H1 (cell line): ENCODE data around the gene TMEM236. TPM values are rescaled to one million over a fixed set of nuclear protein-coding genes. Genes with fewer than 3 reads are reported as not detected.

Experiments
- BRCA1 ChIP-seq: IDR thresholded peaks from 2 replicates; pipeline ENCODE4 v1.6.1; 2012; ENCODE audit warnings: low read depth, low read length, improper control_type of control experiment
- KDM4A ChIP-seq: IDR thresholded peaks from one replicate; pipeline ENCODE4 v1.7.1; 2012; ENCODE audit warnings: low read depth, mild to moderate bottlenecking, moderate library complexity, low read length, inconsistent platforms; ENCODE audit not compliant: severe bottlenecking
- NANOG ChIP-seq: IDR thresholded peaks from 2 replicates; pipeline ENCODE4 v1.6.1; 2011; ENCODE audit warnings: low read length, low read depth, mild to moderate bottlenecking, inconsistent platforms; ENCODE audit not compliant: insufficient read depth, poor library complexity, severe bottlenecking
- RAD21 ChIP-seq, 2 experiments: IDR thresholded peaks in 1 of 2; conservative IDR thresholded peaks in 1 of 2; 2 replicates each; pipeline ENCODE4 v1.6.1; 2011; ENCODE audit warnings: low read depth in 2 of 2, low read length in 2 of 2, improper control_type of control experiment in 1 of 2, inconsistent platforms in 1 of 2, mild to moderate bottlenecking in 1 of 2, moderate library complexity in 1 of 2
- RNF2 ChIP-seq: fragments of 200-900, 300-1000 bp; sonication (generic); IDR thresholded peaks from 2 replicates; pipeline ENCODE4 v1.7.1; 2016; ENCODE audit warnings: borderline replicate concordance, low read depth, mild to moderate bottlenecking, antibody characterized with exemption, low read length; ENCODE audit not compliant: poor library complexity, severe bottlenecking; ENCODE audit errors: missing control alignments
- SIN3A ChIP-seq, 2 experiments: IDR thresholded peaks in 1 of 2; conservative IDR thresholded peaks in 1 of 2; 2 replicates each; pipeline ENCODE4 v1.6.1; 2011 to 2012; ENCODE audit warnings: low read length in 2 of 2, improper control_type of control experiment in 1 of 2, low read depth in 1 of 2, mild to moderate bottlenecking in 1 of 2
- USF2 ChIP-seq: IDR thresholded peaks from 2 replicates; pipeline ENCODE4 v1.6.1; 2011; ENCODE audit warnings: low read length, improper control_type of control experiment
- polyA plus RNA-seq, 7 experiments: library from polyadenylated mRNA; depleted of rRNA in 3 of 7; stranded (reverse) in 5 of 7; unstranded in 2 of 7; fragments of >200 nt in 5 of 7; fragments of 200-250 nt in 2 of 7; gene quantifications; 1 replicate in 5 of 7; 2 replicates in 1 of 7; 4 replicates in 1 of 7; pipeline versions ENCODE4 v1.2.1 to v1.2.3, GENCODE V29; 2011 to 2013; ENCODE audit warnings: missing spikeins in 2 of 7, mixed read lengths in 2 of 7
- total RNA-seq: library from RNA; stranded (reverse); fragmentation: NEBNext Ultra II Directional; extraction: Animal tissue kit (Norgen Biotek cat#: 25700); gene quantifications from 2 replicates; pipeline ENCODE4 v1.2.1, GENCODE V29; 2021

Gene TMEM236
- total and polyA plus RNA-seq, 2 of the 8 experiments (the other 6 are each of a cell fraction or from before 2014, with no cell fraction given): 0.02 to 0.07 TPM

GRCh38 chr10:17781856-17782255 lies 29.9 kb downstream of the TMEM236 start (continued):
- TF ChIP-seq RAD21 (IDR thresholded peaks at IDR 0.05 in 1 of 2, conservative IDR thresholded peaks at IDR 0.05 in 1 of 2; ENCODE audit: low read depth in 2 of 2, low read length in 2 of 2) (peak; percentile 26 to 41), SIN3A (conservative IDR thresholded peaks at IDR 0.05 in 1 of 2, IDR thresholded peaks at IDR 0.05 in 1 of 2; ENCODE audit: low read depth in 1 of 2, low read length in 2 of 2) (no peak), BRCA1 (no peak), KDM4A (no peak), RNF2 (no peak), NANOG (no peak), USF2 (no peak)
